Astrocyte (in vitro differentiated cells and primary cell): ENCODE measurements around the gene GYG1. TPM values are rescaled to one million over a fixed set of nuclear protein-coding genes. Genes with fewer than 3 reads are reported as not detected.

ENCODE experiments used
- DNase-seq: peaks from one replicate; pipeline ENCODE4 v3.0.0-alpha.2; 2010; ENCODE audit warnings: low read depth
- FAIRE-seq: peaks from 2 replicates; lab custom pipeline; 2011; peaks lifted over from hg19 to GRCh38; lab: Jason Lieb, UNC
- H2AFZ ChIP-seq: 2 replicates; pipeline ENCODE4 v1.6.0; 2012; ENCODE audit warnings: low read depth, low read length, inconsistent platforms
- H3K27ac ChIP-seq: 2 replicates; pipeline ENCODE4 v1.5.1; 2011; ENCODE audit warnings: low read depth, low read length, inconsistent platforms
- H3K27me3 ChIP-seq: 2 replicates; pipeline ENCODE4 v1.6.0; 2011; ENCODE audit warnings: low read length, inconsistent platforms; ENCODE audit not compliant: insufficient read depth
- H3K36me3 ChIP-seq: 2 replicates; pipeline ENCODE4 v1.5.1; 2011; ENCODE audit warnings: low read length, inconsistent platforms; ENCODE audit not compliant: insufficient read depth
- H3K4me1 ChIP-seq: 2 replicates; pipeline ENCODE4 v1.5.1; 2011; ENCODE audit warnings: low read length, inconsistent platforms; ENCODE audit not compliant: insufficient read depth
- H3K4me2 ChIP-seq: 2 replicates; pipeline ENCODE4 v1.6.0; 2012; ENCODE audit warnings: low read length, inconsistent platforms
- H3K4me3 ChIP-seq: 2 replicates; pipeline ENCODE4 v1.5.1; 2011; ENCODE audit warnings: low read depth, mild to moderate bottlenecking, low read length, inconsistent platforms; ENCODE audit not compliant: insufficient read depth
- H3K79me2 ChIP-seq: 2 replicates; pipeline ENCODE4 v1.6.0; 2012; ENCODE audit warnings: mild to moderate bottlenecking, low read length, inconsistent platforms; ENCODE audit not compliant: insufficient read depth
- H3K9ac ChIP-seq: 2 replicates; pipeline ENCODE4 v1.6.0; 2012; ENCODE audit warnings: mild to moderate bottlenecking, low read length, inconsistent platforms
- H3K9me3 ChIP-seq: 2 replicates; pipeline ENCODE4 v1.5.1; 2012; ENCODE audit warnings: low read depth, mild to moderate bottlenecking, low read length, inconsistent platforms; ENCODE audit not compliant: insufficient read depth
- H4K20me1 ChIP-seq: 2 replicates; pipeline ENCODE4 v1.6.0; 2012; ENCODE audit warnings: low read length, inconsistent platforms; ENCODE audit not compliant: insufficient read depth
- H3K27ac Mint-ChIP-seq: one replicate; pipeline ENCODE4 v1.8.0; 2021; ENCODE audit warnings: mild to moderate bottlenecking, mixed read lengths; ENCODE audit not compliant: unreplicated experiment
- H3K27me3 Mint-ChIP-seq: one replicate; pipeline ENCODE4 v1.8.0; 2021; ENCODE audit warnings: low read depth, mixed read lengths; ENCODE audit not compliant: unreplicated experiment
- H3K36me3 Mint-ChIP-seq: one replicate; pipeline ENCODE4 v1.8.0; 2021; ENCODE audit warnings: low read depth, mixed read lengths; ENCODE audit not compliant: unreplicated experiment
- H3K4me1 Mint-ChIP-seq: one replicate; pipeline ENCODE4 v1.8.0; 2021; ENCODE audit warnings: low read depth, mixed read lengths; ENCODE audit not compliant: unreplicated experiment
- H3K4me3 Mint-ChIP-seq: one replicate; pipeline ENCODE4 v1.8.0; 2021; ENCODE audit warnings: mild to moderate bottlenecking, moderate library complexity, mixed read lengths; ENCODE audit not compliant: unreplicated experiment
- H3K9me3 Mint-ChIP-seq: one replicate; pipeline ENCODE4 v1.8.0; 2021; ENCODE audit warnings: mild to moderate bottlenecking, mixed read lengths; ENCODE audit not compliant: unreplicated experiment
- EZH2 ChIP-seq: IDR thresholded peaks from 2 replicates; pipeline ENCODE4 v1.6.1; 2012; ENCODE audit warnings: mild to moderate bottlenecking, low read length, inconsistent platforms; ENCODE audit not compliant: insufficient read depth
- total RNA-seq: library from RNA; stranded (reverse); gene quantifications from 2 replicates; pipeline ENCODE4 v1.2.1, GENCODE V29; 2021
- TF ChIP-seq, protein P1 (sequence below): IDR thresholded peaks from 2 replicates; pipeline ENCODE4 v1.5.1; 2011; ENCODE audit warnings: low read depth, mild to moderate bottlenecking, inconsistent platforms, low read length, moderate library complexity; ENCODE audit not compliant: insufficient read depth

The GYG1 gene
- total RNA-seq, 1 donor from 2014 or later, result 41.9 TPM

DNA sequence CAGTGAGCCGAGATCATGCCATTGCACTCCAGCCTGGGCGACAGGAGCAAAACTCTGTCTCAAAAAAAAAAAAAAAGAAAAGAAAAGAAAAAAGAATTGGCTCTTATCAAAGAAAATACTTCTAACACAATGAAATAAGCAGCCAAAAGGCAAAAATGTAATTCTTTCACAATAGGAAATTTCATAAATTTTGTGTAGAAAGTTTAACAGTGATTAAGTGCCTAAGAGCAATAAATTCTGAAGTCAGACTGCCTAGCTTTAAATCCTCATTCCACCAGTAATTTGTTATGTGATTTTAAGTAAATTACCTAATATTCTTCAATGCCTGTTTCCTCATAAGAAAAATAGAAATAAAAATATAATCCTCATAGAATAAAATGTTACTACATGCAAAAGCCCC is 70.4 kb downstream of the GYG1 start:
- no peaks in the 10 kb centered on the region for H3K9me3 ChIP-seq
- H3K4me1 ChIP-seq, result no peaks in the 10 kb centered on the region
- Mint-ChIP-seq H3K27ac (no peak overlapping the region), H3K4me1 (no peaks in the 10 kb centered on the region), H3K36me3 (peaks cover 2% of the 10 kb centered on the region), H3K9me3 (no peaks in the 10 kb centered on the region), H3K27me3 (no peaks in the 10 kb centered on the region), H3K4me3 (no peak overlapping the region)
- peaks cover 17% of the 10 kb centered on the region for H3K36me3 ChIP-seq
- TF ChIP-seq, protein P1, sequence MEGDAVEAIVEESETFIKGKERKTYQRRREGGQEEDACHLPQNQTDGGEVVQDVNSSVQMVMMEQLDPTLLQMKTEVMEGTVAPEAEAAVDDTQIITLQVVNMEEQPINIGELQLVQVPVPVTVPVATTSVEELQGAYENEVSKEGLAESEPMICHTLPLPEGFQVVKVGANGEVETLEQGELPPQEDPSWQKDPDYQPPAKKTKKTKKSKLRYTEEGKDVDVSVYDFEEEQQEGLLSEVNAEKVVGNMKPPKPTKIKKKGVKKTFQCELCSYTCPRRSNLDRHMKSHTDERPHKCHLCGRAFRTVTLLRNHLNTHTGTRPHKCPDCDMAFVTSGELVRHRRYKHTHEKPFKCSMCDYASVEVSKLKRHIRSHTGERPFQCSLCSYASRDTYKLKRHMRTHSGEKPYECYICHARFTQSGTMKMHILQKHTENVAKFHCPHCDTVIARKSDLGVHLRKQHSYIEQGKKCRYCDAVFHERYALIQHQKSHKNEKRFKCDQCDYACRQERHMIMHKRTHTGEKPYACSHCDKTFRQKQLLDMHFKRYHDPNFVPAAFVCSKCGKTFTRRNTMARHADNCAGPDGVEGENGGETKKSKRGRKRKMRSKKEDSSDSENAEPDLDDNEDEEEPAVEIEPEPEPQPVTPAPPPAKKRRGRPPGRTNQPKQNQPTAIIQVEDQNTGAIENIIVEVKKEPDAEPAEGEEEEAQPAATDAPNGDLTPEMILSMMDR, result no peak
- TF ChIP-seq EZH2, result no peak
- no peak overlapping the region for H2AFZ ChIP-seq
- no peak overlapping the region for H3K4me3 ChIP-seq
- H3K27me3 ChIP-seq, result no peaks in the 10 kb centered on the region
- no peaks in the 10 kb centered on the region for H3K79me2 ChIP-seq
- no peak overlapping the region for H3K4me2 ChIP-seq
- H3K27ac ChIP-seq, result no peak overlapping the region
- H4K20me1 ChIP-seq, result no peaks in the 10 kb centered on the region
- H3K9ac ChIP-seq, result no peak overlapping the region
- FAIRE-seq (no peak), DNase-seq (no peak)

DNA sequence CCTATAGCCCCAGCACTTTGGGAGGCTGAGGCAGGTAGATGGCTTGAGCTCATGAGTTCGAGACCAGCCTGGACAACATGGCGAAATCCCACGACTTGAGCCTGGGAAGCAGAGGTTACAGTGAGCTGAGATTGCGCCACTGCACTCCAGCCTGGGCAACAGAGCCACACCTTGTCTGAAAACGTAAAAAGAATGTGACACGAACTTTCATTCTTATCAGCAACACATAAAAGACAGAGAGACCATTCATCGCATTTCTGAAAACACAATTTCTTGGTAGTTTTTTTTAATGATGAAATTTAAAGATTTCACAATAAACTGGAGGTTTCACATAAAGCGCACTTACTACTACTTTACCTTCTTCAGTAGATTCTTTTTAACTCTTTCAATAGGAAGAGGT is 76.5 kb downstream of the GYG1 start:
- H3K36me3 ChIP-seq, result peaks cover 16% of the 10 kb centered on the region
- H3K4me2 ChIP-seq, result no peak overlapping the region
- H3K4me3 Mint-ChIP-seq, result no peak overlapping the region
- TF ChIP-seq EZH2, result no peak
- TF ChIP-seq, protein P1, result no peak
- no peaks in the 10 kb centered on the region for H3K79me2 ChIP-seq
- no peaks in the 10 kb centered on the region for H3K9me3 ChIP-seq
- no peak overlapping the region for H2AFZ ChIP-seq
- no peaks in the 10 kb centered on the region for H3K27me3 ChIP-seq
- no peaks in the 10 kb centered on the region for H4K20me1 ChIP-seq
- FAIRE-seq (no peak), DNase-seq (no peak)
- no peaks in the 10 kb centered on the region for H3K4me1 ChIP-seq
- no peak overlapping the region for H3K27ac Mint-ChIP-seq
- no peaks in the 10 kb centered on the region for H3K9me3 Mint-ChIP-seq
- peaks cover 5% of the 10 kb centered on the region for H3K36me3 Mint-ChIP-seq
- no peak overlapping the region for H3K27ac ChIP-seq
- no peaks in the 10 kb centered on the region for H3K27me3 Mint-ChIP-seq
- no peak overlapping the region for H3K4me3 ChIP-seq
- no peaks in the 10 kb centered on the region for H3K4me1 Mint-ChIP-seq
- no peak overlapping the region for H3K9ac ChIP-seq

Other genes with a start within 250 kb of the GYG1 start
- not detected in 2 replicates for gene CPB1, start 163.7 kb upstream of the GYG1 start, total RNA-seq
- not detected in 2 replicates for gene CPA3, start 126.2 kb upstream of the GYG1 start, total RNA-seq
- gene HLTF, start 95.0 kb downstream of the GYG1 start, total RNA-seq, result 19.5 and 23.1 TPM in 2 replicates
- 10.3 and 10.9 TPM in 2 replicates for gene HPS3, start 138.1 kb downstream of the GYG1 start, total RNA-seq
- 0.48 TPM in 1 of 2 replicates, not detected in the other for gene CP, start 230.3 kb downstream of the GYG1 start, total RNA-seq